Coronary artery (tissue), 2 donors: ENCODE measurements around the gene RAB10.

Experiments used
- DNase-seq: peaks from one replicate; pipeline ENCODE4 v3.0.0-alpha.2; 2017; ENCODE audit warnings: low spot score
- H3K27ac ChIP-seq, 2 donors: fragments of 200-600 bp; sonication (generic); one replicate each; pipeline ENCODE4 v1.5.1; 2016 to 2019
- H3K4me3 ChIP-seq: fragments of 200-600 bp; sonication (generic); 2 replicates; pipeline ENCODE4 v1.5.1; 2016; ENCODE audit warnings: mild to moderate bottlenecking, moderate library complexity
- TF ChIP-seq, protein P1 (sequence below): fragments of 200-600 bp; sonication (generic); IDR thresholded peaks from one replicate; pipeline ENCODE4 v1.5.1; 2019; ENCODE audit warnings: antibody characterized with exemption

Gene RAB10

DNA sequence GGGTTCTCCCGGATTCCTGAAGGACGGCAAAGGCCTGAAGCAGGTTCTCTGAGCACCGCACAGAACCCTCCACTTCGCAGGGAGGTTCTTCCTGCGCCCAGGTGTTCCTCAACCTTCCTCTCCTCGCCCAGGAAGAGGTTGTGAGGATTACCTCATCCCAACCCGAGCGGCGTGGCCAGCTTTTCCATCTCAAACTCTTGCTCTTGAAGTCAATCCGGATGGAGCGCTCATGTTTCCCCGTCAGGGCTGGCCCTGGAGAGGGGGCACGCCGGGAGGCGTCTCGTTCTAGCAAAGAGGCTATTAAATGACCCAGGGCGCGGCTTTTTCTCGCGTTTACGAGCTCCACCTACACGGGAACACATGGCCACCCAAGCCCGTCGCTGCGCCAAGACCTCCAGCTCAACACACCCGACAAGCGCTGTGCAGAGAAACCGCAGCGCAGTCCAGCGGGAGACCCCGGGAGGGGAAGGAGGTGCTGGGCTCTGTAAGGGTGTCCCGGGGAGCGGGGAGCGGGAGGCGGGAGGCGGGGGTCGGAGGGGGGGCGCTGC, 540 bp upstream of the RAB10 start:
- TF ChIP-seq, protein P1, sequence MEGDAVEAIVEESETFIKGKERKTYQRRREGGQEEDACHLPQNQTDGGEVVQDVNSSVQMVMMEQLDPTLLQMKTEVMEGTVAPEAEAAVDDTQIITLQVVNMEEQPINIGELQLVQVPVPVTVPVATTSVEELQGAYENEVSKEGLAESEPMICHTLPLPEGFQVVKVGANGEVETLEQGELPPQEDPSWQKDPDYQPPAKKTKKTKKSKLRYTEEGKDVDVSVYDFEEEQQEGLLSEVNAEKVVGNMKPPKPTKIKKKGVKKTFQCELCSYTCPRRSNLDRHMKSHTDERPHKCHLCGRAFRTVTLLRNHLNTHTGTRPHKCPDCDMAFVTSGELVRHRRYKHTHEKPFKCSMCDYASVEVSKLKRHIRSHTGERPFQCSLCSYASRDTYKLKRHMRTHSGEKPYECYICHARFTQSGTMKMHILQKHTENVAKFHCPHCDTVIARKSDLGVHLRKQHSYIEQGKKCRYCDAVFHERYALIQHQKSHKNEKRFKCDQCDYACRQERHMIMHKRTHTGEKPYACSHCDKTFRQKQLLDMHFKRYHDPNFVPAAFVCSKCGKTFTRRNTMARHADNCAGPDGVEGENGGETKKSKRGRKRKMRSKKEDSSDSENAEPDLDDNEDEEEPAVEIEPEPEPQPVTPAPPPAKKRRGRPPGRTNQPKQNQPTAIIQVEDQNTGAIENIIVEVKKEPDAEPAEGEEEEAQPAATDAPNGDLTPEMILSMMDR = no peak
- no peak for DNase-seq
- Histone ChIP-seq H3K27ac (peak overlapping the region; percentile 94 to 96), H3K4me3 (peak overlapping the region; percentile 77)

DNA sequence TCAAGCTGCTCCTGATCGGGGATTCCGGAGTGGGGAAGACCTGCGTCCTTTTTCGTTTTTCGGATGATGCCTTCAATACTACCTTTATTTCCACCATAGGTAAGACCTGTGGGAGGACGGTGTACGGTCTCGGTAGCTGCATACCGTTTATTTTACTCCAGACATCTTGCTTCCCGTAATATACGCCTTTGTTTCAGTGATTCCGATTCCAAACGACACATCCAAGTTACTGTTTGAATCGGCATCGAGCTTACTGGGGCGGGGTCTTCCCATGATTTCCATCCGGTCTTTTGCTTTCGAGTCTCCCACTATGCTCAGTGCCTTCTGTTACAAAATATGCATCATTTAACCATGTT, 731 bp downstream of the RAB10 start:
- TF ChIP-seq, protein P1 = no peak

DNA sequence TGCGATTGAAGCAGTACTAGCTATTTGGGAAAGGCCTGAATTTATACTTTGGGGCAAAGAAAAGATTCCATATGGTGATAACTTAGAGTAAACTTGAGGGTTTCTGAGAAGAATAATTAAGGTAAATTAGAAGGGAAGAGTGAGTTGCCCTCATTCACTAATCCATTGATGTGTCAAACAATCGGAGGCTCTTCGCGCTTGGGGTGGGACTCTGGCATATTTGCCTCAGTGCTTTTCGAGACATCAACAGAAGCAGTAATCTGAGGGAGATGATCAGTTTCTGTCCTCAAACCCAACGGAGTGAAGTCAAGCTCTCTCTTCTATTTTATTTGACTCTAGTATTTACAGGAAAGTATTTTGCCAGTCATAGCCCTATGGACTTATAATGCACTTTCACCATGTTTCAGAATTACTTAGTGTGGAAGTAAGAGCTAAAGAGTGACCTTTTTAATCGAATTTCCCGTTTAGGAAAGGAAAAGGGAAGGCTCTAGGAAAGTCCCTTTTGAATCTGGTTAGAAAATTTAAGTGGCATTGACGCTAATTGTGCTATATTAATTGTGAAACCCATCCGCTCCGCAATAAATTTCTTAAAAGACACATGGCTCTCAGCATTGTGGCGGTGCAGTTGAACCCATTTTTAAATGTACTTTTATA, 1.3 kb downstream of the RAB10 start:
- TF ChIP-seq, protein P1 = no peak
- H3K27ac ChIP-seq = peak overlapping the region; percentile 94 to 96
- DNase-seq = no peak
- H3K4me3 ChIP-seq = peak overlapping the region; percentile 77

More for the DNA sequence above, 731 bp downstream of the RAB10 start:
- no peak for DNase-seq
- Histone ChIP-seq H3K27ac (peak overlapping the region; percentile 94 to 96), H3K4me3 (peak overlapping the region; percentile 77)

DNA sequence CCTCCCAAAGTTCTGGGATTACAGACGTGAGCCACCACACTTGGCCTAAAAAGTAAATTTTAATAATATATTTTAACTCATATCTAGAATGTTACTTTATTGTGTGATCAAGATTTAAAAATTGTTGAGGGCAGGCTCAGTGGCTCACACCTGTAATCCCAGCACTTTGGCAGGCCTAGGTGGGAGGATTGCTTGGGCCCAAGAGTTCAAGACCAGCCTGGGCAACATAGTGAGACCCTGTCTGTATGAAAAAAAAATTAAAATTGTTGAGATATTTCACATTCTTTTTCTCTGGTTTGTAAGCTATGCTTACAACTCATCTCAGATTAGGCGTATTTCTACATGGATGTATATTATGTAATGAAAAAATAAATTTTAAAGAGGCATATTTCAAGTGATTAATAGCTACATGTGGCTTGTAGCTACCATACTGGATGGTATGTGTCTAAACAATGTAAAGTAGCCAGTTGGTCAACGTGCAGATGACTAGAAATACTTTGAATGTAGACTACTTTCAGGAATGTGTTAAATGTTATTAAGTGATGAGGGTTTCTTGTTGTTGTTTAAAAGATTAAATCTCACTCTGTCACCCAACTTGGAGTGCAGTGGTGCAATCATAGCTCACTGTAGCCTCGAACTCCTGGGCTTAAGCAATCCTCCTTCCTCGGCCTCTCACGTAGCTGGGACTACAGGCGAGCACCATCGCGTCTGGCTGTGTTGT, 5.9 kb downstream of the RAB10 start:
- TF ChIP-seq, protein P1 = no peak
- DNase-seq = no peak
- Histone ChIP-seq H3K4me3 (no peak overlapping the region), H3K27ac (no peak overlapping the region)

DNA sequence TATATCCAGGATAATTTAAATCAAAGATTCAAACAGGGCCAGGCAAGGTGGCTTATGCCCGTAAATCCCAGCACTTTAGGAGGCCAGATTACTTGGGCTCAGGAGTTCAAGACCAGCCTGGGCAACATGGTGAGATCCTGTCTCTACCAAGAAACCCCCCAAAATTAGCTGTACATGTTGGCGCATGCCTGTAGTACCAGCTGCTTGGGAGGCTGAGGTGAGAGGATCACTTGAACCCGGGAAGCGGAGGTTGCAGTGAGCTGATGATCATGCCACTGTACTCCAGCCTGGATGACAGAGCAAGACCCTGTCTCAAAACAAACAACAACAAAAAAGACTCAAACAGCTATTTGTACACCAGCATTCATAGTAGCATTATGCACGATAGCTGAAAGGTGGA, 9.2 kb downstream of the RAB10 start:
- DNase-seq = no peak
- TF ChIP-seq, protein P1 = no peak
- Histone ChIP-seq H3K27ac (no peak overlapping the region), H3K4me3 (no peak overlapping the region)

DNA sequence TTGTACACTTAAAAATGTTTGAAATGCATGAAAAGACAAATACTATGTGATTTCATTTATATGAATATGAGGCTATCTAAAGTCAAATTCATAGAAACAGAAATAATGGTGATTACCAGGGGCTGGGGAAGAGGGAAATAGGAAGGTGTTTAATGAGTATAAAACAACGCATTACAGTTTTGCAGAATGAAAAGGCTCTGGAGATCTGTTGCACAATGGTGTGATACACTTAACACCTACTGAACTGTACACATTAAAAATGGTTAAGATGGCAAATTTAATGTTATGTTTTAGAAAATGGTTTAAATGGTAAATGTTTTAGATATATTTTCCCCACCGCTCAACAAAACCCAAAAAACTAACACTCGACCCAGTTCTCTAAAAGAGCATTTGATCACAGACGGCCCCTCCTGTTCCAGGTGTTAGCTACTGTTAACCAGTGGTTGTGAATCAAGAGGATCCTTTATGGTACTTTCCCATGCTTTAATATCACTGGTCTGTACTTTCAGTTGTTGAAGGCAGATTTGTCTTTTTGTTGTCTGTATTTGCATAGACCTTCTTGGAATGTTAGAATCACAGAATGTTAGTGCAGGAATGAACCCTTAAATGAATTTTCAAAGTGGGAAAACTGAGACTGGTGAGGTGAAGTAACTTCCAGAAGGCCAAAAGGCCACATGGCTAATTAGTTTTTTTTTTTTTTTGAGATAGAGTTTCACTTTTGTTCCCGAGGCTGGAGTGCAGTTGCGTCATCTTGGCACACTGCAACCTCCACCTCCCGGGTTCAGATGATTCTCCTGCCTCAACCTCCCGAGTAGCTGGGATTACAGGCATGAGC, 10.2 kb downstream of the RAB10 start:
- H3K27ac ChIP-seq = no peak overlapping the region
- TF ChIP-seq, protein P1 = no peak
- no peak for DNase-seq
- H3K4me3 ChIP-seq = no peak overlapping the region
